Dermis microvascular lymphatic vessel endothelial cell (primary cell): ENCODE measurements around the gene CCDC68. TPM values are rescaled to one million over a fixed set of nuclear protein-coding genes. Genes with fewer than 3 reads are reported as not detected.

ENCODE experiments used
- DNase-seq, 2 donors: peaks; one replicate each; pipeline versions ENCODE4 v3.0.0 to v3.0.0-alpha.2; 2010; ENCODE audit warnings: low read depth in 2 of 2
- total RNA-seq: library from RNA; depleted of rRNA; stranded (reverse); fragments of >200 nt; gene quantifications from 2 replicates; pipeline ENCODE4 v1.2.1, GENCODE V29; 2014

The CCDC68 gene
- total RNA-seq, 1 donor from 2014 or later = 0.26 TPM

- no peak for DNase-seq
Observed at GRCh38 chr18:54923339-54923956, 35.8 kb downstream of the CCDC68 start.

DNA sequence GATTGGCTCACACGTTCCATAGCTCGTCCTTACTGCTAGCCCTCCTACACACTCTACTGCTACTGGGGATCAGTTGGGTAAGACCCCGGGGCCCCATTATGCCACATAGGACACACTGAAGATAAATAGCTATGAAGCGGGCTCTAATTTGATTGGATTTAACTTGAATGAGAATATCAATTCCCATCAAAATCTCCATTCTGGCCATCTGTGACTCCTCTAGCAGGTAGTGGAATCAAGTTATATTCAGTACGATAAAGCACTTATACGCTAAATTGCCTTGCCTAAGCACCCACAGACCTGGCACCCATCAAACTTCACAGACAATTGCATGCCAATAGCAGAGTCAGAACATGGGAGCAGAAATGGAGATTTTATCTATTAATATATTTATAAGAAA is 39.8 kb downstream of the CCDC68 start:
- no peak for DNase-seq

DNA sequence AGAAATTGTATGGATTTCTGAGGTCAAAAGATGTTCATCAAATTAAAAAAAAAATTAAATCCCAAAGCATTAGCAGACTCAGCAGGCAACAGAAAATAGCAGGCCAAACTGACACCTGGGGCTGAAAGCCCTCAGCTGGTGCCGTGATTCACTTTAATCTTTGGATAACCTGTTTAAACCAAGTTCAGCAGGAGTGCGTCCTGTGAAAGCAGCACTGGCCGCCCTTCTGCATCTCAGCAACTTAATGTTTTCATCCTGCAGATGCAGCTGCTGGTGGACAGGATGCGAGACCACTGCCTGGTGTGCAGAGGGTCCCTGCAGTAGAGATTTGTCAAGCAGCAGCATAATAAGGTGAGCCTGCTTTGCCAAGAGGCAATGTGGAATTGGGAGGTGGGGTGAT is 41.2 kb downstream of the CCDC68 start:
- DNase-seq = no peak

- no peak for DNase-seq
Observed at GRCh38 chr18:54916507-54916906, 42.8 kb downstream of the CCDC68 start.

DNA sequence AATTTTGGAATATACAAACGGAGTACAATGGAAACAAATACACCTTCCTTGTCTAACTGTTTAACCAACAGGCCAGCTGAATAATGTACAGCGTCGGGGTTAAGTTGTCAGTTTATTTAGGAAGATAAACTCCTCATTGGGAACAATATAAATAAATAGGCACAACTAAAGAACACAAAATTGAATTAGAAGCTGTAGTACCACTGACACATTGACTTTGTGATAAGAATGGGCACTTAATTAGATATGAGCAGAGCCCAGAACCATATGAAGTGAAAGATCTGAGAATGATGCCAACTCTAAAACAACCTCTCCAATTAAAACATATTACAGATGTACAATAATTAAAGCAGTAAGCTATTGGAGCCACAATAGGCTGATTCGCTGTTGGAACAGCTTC is 44.4 kb downstream of the CCDC68 start:
- no peak for DNase-seq

GRCh38 chr18:54911551-54911950 is 47.7 kb downstream of the CCDC68 start:
- no peak for DNase-seq

- no peak for DNase-seq
Observed at GRCh38 chr18:54910161-54910919, 48.9 kb downstream of the CCDC68 start.

- DNase-seq = no peak
Observed at GRCh38 chr18:54909538-54909937, 49.7 kb downstream of the CCDC68 start.

DNA sequence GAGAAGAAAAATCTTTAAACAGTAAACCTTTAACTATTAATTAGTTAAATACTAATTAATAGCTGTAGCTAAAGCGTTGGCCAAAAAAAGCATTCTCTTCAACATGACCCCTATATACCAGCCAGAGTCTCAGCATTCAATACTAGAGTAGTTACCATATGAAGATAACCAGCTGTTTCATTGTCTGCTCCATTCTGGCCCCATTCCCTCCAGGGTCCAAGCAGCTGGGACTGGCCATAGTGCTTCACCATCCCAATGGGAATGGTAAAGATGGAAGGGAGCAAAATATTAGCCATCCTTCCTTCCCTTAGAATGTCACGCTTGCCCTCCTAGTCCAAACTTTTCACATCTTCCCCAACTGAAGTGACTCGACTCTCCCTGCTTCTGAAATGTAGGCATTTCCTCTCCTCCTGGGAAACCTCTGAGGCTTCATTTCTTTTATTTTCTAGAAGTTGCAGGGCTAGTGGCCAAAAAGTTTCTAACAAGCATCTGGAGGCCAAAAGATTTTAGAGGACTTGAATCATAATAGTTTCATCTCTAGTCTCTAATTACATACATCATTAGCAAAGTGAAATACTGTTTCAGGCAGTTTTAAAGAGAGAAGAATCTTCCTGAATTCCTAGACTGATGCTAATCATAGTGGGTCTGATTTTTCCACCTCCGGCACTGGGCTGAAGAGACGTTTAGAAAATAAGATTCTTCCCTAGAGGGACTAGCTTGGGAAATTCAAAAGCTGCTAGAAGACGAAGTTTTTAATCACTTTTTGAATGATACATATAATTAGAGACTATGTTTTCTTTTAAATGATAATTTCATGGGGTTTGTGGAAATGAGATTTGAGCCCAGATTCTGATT is 52.7 kb downstream of the CCDC68 start:
- DNase-seq = no peak

DNA sequence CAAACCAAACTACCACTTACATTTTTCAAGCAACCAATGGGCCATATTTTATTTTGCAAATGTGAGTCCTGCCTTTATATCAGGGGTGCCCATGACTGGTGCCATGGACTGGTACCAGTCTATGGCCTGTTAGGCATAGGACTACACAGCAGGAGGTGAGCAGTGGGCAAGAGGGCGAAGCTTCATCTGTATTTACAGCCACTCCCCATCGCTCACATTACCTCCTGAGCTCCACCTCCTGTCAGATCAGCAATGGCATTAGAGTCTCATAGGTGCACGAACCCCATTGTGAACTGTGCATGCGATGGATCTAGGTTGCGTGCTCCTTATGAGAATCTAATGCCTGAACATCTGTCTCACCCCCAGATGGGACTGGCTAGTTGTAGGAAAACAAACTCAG is 53.6 kb downstream of the CCDC68 start:
- no peak for DNase-seq

- DNase-seq = no peak
Observed at GRCh38 chr18:54904581-54904980, 54.7 kb downstream of the CCDC68 start.

- no peak for DNase-seq
Observed at GRCh38 chr18:54900290-54900689, 59.0 kb downstream of the CCDC68 start.

DNA sequence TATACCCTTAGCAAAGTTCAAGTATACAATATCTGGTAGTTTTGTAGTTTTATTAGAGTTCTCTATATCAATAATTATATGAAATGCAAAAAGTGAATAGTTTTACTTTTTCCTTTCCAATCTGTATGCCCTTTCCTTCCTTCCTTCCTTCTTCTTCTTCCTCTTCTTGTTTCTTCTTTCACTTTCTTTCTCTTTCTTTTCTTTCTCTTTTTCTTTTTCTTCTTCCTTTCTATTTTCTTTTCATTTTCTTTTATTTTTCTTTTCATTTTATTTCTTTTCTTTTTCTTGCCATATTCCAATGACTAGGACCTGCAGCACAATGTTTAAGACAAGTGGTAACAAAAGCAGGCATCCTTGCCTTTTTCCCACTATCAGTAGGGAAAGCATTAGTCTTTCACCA is 59.8 kb downstream of the CCDC68 start:
- no peak for DNase-seq

GRCh38 chr18:54888933-54889332 is 70.3 kb downstream of the CCDC68 start:
- no peak for DNase-seq

DNA sequence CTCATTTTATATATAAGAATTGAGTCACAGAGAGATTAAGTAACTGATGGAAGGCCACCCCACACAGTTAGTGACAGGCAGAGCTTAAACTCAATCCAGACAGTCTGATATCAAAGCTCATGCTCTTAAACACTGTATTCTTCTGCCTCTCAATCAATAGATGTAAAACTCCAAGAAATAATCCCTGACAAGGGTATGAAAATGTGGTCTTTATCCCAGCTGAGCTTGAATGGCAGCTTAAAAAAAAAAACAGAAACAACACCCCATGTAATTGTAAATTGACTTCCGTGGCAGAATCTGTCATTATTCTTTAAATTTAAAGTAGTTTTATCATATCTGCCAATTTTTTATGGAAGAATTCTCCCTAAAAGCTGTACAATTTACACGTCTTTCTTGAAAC is 70.9 kb downstream of the CCDC68 start:
- DNase-seq = no peak

DNA sequence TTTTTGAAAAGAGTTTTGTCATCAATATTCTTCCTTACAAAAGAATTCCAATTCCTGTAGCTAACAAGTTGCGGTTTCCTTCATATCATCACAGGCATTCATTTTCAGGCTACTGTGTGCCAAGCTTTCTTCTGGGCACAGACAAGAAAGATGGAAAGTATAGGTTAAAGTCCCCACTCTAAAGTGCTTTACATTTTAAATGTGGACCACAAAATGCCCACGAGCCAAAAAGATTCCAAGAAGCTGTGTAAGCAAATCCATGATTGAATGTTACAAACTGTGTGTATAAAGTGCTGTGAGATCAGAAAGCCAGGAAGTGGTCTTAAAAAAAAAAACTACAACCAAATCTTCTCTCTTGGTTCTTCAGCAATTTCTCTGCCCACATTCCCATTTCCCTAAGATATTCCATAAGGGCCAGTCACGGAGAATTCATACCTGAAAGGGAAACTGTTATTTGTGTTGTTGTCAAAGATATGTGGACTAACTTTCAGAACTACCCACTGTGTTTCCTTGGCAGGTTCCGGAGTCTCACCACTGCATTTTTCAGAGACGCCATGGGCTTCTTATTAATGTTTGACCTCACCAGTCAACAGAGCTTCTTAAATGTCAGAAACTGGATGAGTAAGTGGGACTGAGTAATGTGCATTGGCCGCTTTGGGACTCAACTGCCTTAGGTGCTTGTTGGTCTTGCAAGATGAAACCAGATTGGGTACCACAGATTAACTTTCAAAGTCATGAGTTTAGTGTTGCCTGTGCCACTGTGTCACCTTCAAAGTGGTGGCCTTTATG is 75.3 kb downstream of the CCDC68 start:
- DNase-seq = no peak

DNA sequence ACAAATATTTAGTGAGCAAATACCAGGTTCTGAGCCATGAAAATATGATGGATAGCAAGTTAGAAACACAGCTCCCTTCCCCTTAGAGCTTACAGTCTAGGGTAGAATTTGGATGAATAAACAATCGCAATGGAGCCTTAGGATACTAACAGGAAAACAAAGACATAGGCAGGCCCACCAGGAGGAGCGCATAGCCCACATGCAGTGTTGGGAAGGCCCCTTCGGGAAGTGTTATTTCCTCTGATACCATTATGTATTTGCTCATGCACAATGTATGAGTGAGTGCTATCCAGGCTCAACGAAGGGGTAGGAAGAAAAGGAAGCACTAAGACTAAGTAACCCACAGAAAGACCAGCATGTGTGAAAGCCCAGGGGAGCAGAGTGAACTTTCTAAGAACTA is 76.9 kb downstream of the CCDC68 start:
- no peak for DNase-seq

DNA sequence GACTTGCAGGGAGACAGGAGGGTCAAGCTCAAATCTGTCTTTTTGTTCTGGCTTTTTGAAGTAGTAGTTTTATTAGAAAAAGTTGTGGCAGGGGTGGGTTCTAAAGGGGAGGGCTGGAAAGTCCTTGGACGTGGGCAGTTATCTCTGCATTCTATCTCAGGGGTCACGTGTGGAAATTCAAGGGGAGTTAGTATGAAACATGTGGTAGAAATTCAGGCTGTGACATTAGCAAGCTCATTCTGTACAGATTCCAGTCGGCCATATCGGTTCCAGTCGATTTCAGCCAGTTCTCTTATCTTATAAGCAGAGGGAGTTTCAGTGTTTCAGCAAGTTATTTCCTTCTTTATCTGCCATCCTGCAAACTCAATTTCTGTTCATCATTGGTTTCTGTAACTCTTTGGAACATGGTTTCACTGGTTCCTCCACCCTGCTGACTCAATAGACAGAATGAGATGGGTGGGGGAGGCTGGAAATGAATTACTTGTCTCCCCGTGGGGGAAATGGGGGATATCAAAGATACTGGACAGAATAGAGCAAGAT is 78.0 kb downstream of the CCDC68 start:
- DNase-seq = no peak

GRCh38 chr18:54880395-54881105 is 78.7 kb downstream of the CCDC68 start:
- no peak for DNase-seq

GRCh38 chr18:54879691-54880090 is 79.6 kb downstream of the CCDC68 start:
- DNase-seq = no peak
